Stimulated activated CD8-positive, alpha-beta memory T cell treated with anti-CD3 and anti-CD28 coated beads, Interleukin-7, amount 100 ng/mL, for 24 hours (primary cell): Measurements from ENCODE around the gene KSR2.

ENCODE experiments used
- DNase-seq: peaks from one replicate; pipeline ENCODE4 v3.0.0-alpha.2; 2020; ENCODE audit warnings: low read depth

The KSR2 gene

GRCh38 chr12:117404203-117404853 lies 564.5 kb downstream of the KSR2 start:
- DNase-seq, result no peak

GRCh38 chr12:117403586-117404139 lies 565.1 kb downstream of the KSR2 start:
- no peak for DNase-seq
